Dermis blood vessel endothelial cell (primary cell): ENCODE data around the gene ULK2. TPM values are rescaled to one million over a fixed set of nuclear protein-coding genes. Genes with fewer than 3 reads are reported as not detected.
"Not testable (repeated sequence)": the region's sequence is repeated elsewhere in the genome, so short reads cannot be mapped to it uniquely, and the experiment has no call there.

Experiments
- DNase-seq: peaks from one replicate; pipeline ENCODE4 v3.0.0; 2010
- total RNA-seq: library from RNA; depleted of rRNA; stranded (reverse); fragments of >200 nt; gene quantifications from 2 replicates; pipeline ENCODE4 v1.2.3, GENCODE V29; 2014

The ULK2 gene
- total RNA-seq, 1 donor from 2014 or later: 18.4 TPM

- DNase-seq: peak; percentile 84
Observed at GRCh38 chr17:19766421-19767270, 101.1 kb downstream of the ULK2 start.

DNA sequence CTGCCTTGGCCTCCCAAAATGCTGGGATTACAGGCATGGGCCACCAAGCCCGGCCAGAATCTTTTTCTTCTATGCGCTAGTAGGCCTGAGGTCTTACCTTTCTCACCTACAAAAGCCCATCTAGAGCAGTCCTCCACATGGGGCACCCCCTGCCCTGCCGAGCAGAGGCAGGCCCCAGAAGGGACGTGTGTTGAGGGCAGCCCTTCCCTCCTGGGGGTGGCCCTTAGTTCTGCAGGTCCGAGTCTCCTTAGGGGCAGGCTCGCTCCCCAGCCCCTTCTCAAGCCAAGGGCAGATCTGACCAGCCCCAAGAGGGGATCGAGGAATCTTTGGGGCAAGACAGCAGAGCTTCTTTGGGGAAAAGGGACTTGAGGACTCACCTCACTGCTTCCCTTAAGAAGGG lies 101.7 kb downstream of the ULK2 start:
- no peak for DNase-seq

GRCh38 chr17:19763991-19764390 lies 103.7 kb downstream of the ULK2 start:
- DNase-seq: not testable (repeated sequence)

DNA sequence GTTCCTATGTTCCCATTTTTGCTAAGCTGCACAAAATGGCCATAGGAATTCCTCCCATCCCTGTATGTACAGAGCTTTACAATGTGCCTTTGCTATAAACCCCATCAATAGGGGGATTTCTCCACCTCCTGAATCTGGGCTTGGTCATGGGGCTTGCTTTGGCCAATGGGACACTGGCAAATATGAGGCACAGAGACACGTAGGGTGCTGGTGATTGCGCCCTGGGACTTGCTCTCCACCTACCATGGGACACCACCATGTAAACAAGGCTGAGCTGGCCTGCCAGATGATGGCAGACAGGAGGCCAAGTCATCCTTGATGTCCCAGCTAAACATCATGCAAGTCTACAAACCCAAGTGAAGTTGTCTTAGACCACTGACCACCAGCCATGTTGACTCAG lies 104.3 kb downstream of the ULK2 start:
- no peak for DNase-seq

DNA sequence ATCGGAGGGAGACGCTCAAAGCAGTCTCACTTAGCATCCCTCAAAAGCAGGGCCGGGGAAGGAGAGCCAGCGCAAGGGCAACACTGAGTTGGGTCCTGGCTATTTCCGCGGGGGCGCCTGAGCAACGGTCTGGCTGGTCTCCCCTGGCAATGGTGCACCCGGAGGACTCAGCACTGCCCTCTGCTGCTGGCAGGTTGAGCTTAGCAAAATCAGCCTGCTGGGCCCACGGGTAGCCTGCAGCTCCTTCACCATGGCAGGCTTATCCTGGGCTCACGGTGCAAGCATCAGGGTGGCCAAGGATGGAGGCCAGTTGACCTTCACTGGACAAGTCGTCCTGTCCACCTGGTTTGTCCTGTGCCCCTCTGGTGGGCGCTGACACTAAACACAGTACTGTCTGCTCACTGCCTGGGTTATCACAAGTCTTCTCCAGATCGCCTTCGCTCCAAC lies 105.2 kb downstream of the ULK2 start:
- peak; percentile 82 for DNase-seq

- peak; percentile 18 for DNase-seq
Observed at GRCh38 chr17:19760746-19761145, 107.0 kb downstream of the ULK2 start.

GRCh38 chr17:19759568-19760549 lies 107.9 kb downstream of the ULK2 start:
- DNase-seq: no peak

GRCh38 chr17:19757536-19758180 lies 110.1 kb downstream of the ULK2 start:
- DNase-seq: no peak

DNA sequence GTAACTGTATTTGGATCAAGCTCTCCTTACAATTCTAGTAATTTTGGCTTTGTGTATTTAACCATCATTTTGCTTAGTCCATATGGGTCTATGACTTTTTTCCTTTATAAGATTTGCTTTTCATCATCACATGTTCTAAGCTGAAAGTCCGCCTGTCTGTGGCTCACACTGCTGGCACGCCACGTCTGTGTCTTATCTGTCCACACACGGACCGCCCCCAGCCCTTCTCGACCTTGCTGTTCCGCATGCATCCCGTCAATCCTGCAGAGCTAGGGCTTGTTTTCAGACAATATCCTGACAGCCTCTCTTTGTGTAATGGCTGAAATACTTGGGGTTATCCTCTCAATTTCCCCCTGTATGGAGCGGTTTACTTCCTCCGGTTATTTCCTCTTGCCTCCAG lies 111.2 kb downstream of the ULK2 start:
- no peak for DNase-seq

DNA sequence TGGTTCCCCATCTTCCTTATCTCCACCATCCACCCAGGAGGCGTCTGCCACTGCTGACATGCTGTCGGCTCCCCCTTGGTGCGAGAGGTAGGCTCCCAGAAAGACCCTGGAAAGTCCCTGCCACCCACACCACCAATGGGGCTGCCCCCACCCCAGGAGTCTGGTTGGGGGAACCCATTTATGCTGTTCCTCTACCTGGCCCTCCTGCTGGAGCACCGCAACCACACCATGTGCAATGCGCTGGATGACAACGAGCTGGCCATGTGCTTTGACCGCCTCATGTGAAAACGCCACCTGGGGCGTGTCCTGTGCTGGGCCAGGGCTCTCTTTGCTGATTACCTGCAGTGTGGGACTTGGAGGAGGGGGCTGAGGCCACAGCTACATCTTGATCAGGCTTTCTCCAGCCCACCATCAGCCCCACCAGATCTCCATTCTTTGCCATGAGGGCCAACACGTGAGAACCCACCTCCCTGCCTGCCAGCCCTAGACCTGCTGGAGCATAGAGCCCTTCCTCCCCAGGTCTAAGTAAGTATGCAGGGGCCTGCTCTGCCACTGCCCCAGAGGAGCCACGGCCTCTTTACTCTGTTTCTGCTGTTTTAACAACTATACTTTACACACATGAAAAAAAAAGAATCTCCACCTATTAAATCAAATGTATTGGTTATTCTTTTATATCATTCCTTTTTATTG lies 111.8 kb downstream of the ULK2 start:
- DNase-seq: no peak

DNA sequence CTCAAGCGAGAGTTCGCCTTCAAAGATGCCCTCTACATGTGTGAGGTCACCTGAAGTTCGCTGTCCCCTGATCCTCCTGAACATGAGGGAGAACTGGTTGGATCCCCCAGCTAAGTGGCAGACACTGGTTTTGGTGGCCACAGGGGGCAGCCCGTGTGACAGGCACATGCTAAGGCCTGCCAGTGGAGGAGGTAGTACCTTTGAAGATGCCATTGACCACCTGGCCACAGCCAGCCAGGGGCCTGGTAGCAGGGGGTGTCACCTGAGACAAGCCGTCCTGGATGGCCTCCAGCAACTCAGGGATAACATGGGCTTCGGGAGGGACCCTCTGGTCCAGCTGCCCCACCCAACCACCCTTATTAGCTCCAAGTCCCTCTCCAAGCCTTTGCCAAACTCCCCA lies 112.3 kb downstream of the ULK2 start:
- DNase-seq: no peak

DNA sequence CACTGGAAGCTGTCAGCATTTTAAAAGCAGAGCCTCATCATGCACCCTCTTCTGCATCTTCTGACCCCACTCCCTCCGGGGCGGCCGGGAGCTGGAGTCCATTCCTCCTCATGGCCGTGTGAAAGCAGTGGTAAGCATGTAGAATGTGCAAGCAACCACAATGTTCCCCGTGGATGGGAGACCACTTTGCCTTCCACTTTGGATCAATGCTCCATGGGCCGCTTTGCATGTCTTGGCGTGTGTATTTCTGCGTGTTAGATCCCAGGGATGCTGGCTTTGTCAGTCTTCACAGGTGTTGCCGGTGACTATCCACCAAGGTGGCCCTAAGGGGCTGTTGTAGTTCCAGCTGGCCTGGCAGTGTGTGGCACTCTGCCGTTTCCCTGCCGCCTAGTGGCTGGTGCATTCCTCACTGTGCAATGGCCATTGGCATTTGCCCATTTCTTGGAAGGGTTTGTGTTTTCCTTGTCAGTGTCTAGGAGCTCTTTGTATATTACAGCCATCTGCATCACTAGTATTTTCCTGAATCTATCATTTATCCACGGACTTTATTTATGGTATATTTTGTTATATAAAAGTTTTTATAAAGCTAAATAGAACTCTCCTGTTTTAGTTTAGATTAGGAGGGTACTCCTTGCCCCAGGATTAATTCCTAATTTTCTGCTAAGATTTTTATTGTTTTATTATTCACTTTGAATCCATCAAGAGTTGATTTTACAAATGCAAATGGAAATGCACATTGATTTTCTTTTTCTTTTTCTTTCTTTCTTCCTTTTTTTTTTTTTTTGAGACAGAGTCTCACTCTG lies 113.9 kb downstream of the ULK2 start:
- DNase-seq: peak; percentile 47

DNA sequence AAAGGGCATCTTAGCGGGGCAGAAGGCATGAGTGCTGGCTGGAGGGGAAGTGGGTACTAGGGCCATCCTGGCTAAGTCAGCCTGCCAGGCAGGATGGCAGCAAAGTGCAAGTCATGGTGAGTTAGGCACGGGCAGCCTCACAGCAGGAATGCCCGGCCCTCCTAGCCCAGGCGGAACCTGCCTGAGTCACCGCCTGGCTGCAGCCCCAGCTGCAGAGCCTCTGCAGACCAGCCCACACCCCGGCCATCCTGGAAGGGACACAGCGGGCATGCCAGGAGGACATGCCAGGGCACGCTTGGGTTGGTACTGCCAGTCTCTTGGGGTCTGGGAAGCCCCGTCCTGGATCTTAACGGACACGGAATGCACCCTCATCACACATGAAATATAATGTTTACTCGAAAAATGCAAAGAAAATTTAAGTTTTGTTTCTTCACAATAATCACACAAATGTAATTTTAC lies 114.7 kb downstream of the ULK2 start:
- peak; percentile 89 for DNase-seq

- no peak for DNase-seq
Observed at GRCh38 chr17:19752216-19753050, 115.3 kb downstream of the ULK2 start.

GRCh38 chr17:19750835-19751234 lies 116.9 kb downstream of the ULK2 start:
- no peak for DNase-seq

GRCh38 chr17:19750020-19750572 lies 117.6 kb downstream of the ULK2 start:
- DNase-seq: no peak

DNA sequence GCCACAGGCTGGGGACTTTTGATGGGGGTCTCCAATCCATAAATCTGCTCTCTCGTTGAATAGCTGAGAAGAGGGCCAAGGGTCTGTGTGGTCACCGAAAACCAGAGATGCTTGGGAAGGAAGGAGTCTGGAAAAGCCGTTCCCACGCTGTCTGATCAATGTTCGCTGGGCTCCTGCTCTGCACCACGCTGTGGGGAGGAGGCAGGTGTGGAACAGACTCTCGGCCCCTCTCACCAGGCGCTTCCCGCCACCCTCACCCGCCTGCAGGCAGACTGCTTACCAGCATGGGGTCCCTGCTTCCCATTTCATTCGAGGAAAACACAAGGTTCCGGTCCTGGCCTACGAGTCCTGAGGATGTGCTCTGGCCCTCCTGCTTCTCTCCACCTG lies 118.9 kb downstream of the ULK2 start:
- no peak for DNase-seq

- DNase-seq: no peak
Observed at GRCh38 chr17:19747829-19748806, 119.6 kb downstream of the ULK2 start, which contains the start of gene ALDH3A1. Gene ALDH3A1 (minus strand): TSS chr17:19748298. CDS start chr17:19745129, 3,169 bp downstream.
